Measurements from ENCODE around the gene YPEL3.

YPEL3 gene

GRCh38 chr16:30114411-30114810, 18.4 kb upstream of the YPEL3 start:
- H3K9me3 ChIP-seq (ENCODE audit: severe bottlenecking), result no peaks in the 10 kb centered on the region
- ATAC-seq (ENCODE audit: low read depth) (no peak), DNase-seq (ENCODE audit: low spot score) (no peak)
- TF ChIP-seq, protein P1, sequence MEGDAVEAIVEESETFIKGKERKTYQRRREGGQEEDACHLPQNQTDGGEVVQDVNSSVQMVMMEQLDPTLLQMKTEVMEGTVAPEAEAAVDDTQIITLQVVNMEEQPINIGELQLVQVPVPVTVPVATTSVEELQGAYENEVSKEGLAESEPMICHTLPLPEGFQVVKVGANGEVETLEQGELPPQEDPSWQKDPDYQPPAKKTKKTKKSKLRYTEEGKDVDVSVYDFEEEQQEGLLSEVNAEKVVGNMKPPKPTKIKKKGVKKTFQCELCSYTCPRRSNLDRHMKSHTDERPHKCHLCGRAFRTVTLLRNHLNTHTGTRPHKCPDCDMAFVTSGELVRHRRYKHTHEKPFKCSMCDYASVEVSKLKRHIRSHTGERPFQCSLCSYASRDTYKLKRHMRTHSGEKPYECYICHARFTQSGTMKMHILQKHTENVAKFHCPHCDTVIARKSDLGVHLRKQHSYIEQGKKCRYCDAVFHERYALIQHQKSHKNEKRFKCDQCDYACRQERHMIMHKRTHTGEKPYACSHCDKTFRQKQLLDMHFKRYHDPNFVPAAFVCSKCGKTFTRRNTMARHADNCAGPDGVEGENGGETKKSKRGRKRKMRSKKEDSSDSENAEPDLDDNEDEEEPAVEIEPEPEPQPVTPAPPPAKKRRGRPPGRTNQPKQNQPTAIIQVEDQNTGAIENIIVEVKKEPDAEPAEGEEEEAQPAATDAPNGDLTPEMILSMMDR (IDR thresholded peaks at IDR 0.05; ENCODE audit: poor library complexity, severe bottlenecking), result no peak
- H3K36me3 ChIP-seq (ENCODE audit: low read depth), result peaks cover 14% of the 10 kb centered on the region
- peak overlapping the region; percentile 37 for H3K27ac ChIP-seq (ENCODE audit: poor library complexity, severe bottlenecking)
- no peak overlapping the region for H3K4me3 ChIP-seq (ENCODE audit: severe bottlenecking)
- H3K4me1 ChIP-seq (ENCODE audit: insufficient read depth, poor library complexity, severe bottlenecking), result peaks cover 9% of the 10 kb centered on the region
- H3K27me3 ChIP-seq (ENCODE audit: insufficient read depth, poor library complexity, severe bottlenecking), result no peaks in the 10 kb centered on the region

DNA sequence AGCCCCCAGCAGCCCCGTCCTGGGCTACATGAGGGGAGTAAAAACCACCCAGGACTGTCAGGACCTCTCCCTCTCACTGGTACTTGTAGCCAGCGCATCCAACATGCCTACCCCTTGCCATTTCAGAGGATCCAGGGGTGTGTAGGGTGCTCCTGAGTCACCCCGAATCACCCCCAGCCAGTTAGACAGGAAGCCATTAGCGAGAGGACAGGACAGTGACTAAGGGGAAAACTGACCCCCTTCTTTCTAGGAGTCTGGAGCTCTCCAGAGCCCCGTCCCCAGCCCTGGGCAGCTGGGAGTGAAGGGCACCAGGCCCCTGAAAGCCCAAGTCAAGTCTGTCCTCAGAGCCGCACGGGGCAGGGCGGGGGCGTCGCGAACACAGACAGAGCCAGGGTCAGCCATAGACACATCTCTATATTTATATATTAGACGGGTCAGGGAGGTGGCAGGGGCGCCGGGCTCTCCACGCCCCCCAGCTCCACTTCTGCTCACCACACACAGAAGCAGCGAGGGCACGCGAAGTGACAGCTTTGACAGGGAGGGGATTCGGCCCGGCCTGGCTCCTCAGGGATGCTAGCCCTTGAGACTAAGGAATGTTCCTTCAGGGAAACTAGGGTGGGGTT, 17.8 kb upstream of the YPEL3 start:
- Histone ChIP-seq H3K27ac (ENCODE audit: poor library complexity, severe bottlenecking) (peak overlapping the region; percentile 37), H3K9me3 (ENCODE audit: severe bottlenecking) (no peaks in the 10 kb centered on the region), H3K4me1 (ENCODE audit: insufficient read depth, poor library complexity, severe bottlenecking) (peaks cover 9% of the 10 kb centered on the region), H3K36me3 (ENCODE audit: low read depth) (peaks cover 12% of the 10 kb centered on the region), H3K4me3 (ENCODE audit: severe bottlenecking) (no peak overlapping the region), H3K27me3 (ENCODE audit: insufficient read depth, poor library complexity, severe bottlenecking) (no peaks in the 10 kb centered on the region)
- ATAC-seq (ENCODE audit: low read depth), result peak; percentile 55
- no peak for DNase-seq (ENCODE audit: low spot score)
- TF ChIP-seq, protein P1 (IDR thresholded peaks at IDR 0.05; ENCODE audit: poor library complexity, severe bottlenecking), result no peak

GRCh38 chr16:30113031-30113710, 17.2 kb upstream of the YPEL3 start, which contains the start of gene GDPD3:
Gene GDPD3, minus strand, starts transcription at chr16:30113537. Its CDS starts 59 bp downstream, at chr16:30113478.
- H3K27ac ChIP-seq (ENCODE audit: poor library complexity, severe bottlenecking), result peak within 1 kb of the TSS; percentile 37
- no peaks in the 10 kb centered on the region for H3K9me3 ChIP-seq (ENCODE audit: severe bottlenecking)
- ATAC-seq (ENCODE audit: low read depth), result peak; percentile 51
- DNase-seq (ENCODE audit: low spot score), result no peak
- H3K27me3 ChIP-seq (ENCODE audit: insufficient read depth, poor library complexity, severe bottlenecking), result no peaks in the 10 kb centered on the region
- peaks cover 12% of the 10 kb centered on the region for H3K36me3 ChIP-seq (ENCODE audit: low read depth)
- no peak within 1 kb of the TSS for H3K4me3 ChIP-seq (ENCODE audit: severe bottlenecking)
- peaks cover 9% of the 10 kb centered on the region for H3K4me1 ChIP-seq (ENCODE audit: insufficient read depth, poor library complexity, severe bottlenecking)
- TF ChIP-seq, protein P1 (IDR thresholded peaks at IDR 0.05; ENCODE audit: poor library complexity, severe bottlenecking), result peak; percentile 43

GRCh38 chr16:30112197-30113030, 16.4 kb upstream of the YPEL3 start:
- H3K27me3 ChIP-seq (ENCODE audit: insufficient read depth, poor library complexity, severe bottlenecking), result no peaks in the 10 kb centered on the region
- no peak overlapping the region for H3K27ac ChIP-seq (ENCODE audit: poor library complexity, severe bottlenecking)
- peaks cover 9% of the 10 kb centered on the region for H3K4me1 ChIP-seq (ENCODE audit: insufficient read depth, poor library complexity, severe bottlenecking)
- ATAC-seq (ENCODE audit: low read depth), result peak; percentile 7; the same call in 2 of the 3 replicates
- DNase-seq (ENCODE audit: low spot score), result peak; percentile 59
- H3K36me3 ChIP-seq (ENCODE audit: low read depth), result peaks cover 15% of the 10 kb centered on the region
- H3K9me3 ChIP-seq (ENCODE audit: severe bottlenecking), result no peaks in the 10 kb centered on the region
- TF ChIP-seq, protein P1 (IDR thresholded peaks at IDR 0.05; ENCODE audit: poor library complexity, severe bottlenecking), result peak; percentile 76
- H3K4me3 ChIP-seq (ENCODE audit: severe bottlenecking), result no peak overlapping the region
